K562 (cell line): Measurements from ENCODE around the gene GRIA4. TPM values are rescaled to one million over a fixed set of nuclear protein-coding genes. Genes with fewer than 3 reads are reported as not detected.

ENCODE experiments used
- polyA plus RNA-seq, 8 experiments: library from polyadenylated mRNA; depleted of rRNA in 4 of 8; stranded (reverse) in 5 of 8; unstranded in 3 of 8; fragments of >200 nt; fragmentation: Nextera tagmentation in 2 of 8; fragmentation: Illumina TruSeq in 1 of 8; extraction: Ambion mirVana in 2 of 8; extraction: Trizol in 1 of 8; gene quantifications; 2 replicates each; pipeline versions ENCODE4 v1.2.1 to v1.2.3, GENCODE V29; 2011 to 2014; ENCODE audit warnings: inconsistent platforms in 1 of 8, missing spikeins in 1 of 8
- total RNA-seq, 7 experiments: library from RNA; depleted of rRNA in 6 of 7; stranded (reverse); fragments of >200 nt in 6 of 7; fragmentation: Illumina TruSeq in 2 of 7; extraction: Trizol in 2 of 7; gene quantifications; 2 replicates each; pipeline versions ENCODE4 v1.2.1 to v1.2.3, GENCODE V29; 2011 to 2021; ENCODE audit warnings: low replicate concordance in 1 of 7
- TF ChIP-seq, protein P1 (sequence below): fragments of 450-650 bp; IDR thresholded peaks from 2 replicates; pipeline ENCODE4 v1.6.1; 2016; ENCODE audit warnings: low read depth
- TF ChIP-seq, protein P2 (sequence below): sonication (generic); formaldehyde crosslinking; IDR thresholded peaks from 2 replicates; pipeline ENCODE4 v1.8.1; 2023; ENCODE audit warnings: missing genetic modification reagents, mild to moderate bottlenecking, borderline replicate concordance
- TF ChIP-seq, protein P3 (sequence below): sonication (generic); formaldehyde crosslinking; IDR thresholded peaks from 2 replicates; pipeline ENCODE4 v1.8.1; 2023; ENCODE audit warnings: mild to moderate bottlenecking, missing genetic modification reagents

GRIA4 gene
- total and polyA plus RNA-seq, 9 of the 15 experiments (the other 6 are each of a cell fraction or from before 2014, with no cell fraction given) = not detected

DNA sequence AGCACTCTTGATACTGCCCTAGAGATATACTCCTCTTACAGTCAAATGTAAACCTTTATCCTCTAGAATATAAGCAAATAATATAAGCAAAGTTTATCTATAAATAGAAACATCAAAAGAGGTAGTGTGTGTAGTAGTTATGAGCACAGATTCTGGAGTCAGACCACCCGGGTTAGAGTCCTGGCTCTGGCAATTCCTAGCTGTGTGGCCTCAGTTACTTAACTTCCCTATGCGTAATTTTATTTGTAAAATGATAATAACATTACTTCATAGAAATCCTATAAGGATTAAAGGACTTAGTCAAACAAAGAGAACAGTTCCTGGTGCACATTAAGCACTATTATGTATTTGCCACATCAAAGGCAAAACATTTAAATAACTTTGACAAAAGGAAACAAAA lies 405.2 kb downstream of the GRIA4 start (continued):
- TF ChIP-seq, protein P1, sequence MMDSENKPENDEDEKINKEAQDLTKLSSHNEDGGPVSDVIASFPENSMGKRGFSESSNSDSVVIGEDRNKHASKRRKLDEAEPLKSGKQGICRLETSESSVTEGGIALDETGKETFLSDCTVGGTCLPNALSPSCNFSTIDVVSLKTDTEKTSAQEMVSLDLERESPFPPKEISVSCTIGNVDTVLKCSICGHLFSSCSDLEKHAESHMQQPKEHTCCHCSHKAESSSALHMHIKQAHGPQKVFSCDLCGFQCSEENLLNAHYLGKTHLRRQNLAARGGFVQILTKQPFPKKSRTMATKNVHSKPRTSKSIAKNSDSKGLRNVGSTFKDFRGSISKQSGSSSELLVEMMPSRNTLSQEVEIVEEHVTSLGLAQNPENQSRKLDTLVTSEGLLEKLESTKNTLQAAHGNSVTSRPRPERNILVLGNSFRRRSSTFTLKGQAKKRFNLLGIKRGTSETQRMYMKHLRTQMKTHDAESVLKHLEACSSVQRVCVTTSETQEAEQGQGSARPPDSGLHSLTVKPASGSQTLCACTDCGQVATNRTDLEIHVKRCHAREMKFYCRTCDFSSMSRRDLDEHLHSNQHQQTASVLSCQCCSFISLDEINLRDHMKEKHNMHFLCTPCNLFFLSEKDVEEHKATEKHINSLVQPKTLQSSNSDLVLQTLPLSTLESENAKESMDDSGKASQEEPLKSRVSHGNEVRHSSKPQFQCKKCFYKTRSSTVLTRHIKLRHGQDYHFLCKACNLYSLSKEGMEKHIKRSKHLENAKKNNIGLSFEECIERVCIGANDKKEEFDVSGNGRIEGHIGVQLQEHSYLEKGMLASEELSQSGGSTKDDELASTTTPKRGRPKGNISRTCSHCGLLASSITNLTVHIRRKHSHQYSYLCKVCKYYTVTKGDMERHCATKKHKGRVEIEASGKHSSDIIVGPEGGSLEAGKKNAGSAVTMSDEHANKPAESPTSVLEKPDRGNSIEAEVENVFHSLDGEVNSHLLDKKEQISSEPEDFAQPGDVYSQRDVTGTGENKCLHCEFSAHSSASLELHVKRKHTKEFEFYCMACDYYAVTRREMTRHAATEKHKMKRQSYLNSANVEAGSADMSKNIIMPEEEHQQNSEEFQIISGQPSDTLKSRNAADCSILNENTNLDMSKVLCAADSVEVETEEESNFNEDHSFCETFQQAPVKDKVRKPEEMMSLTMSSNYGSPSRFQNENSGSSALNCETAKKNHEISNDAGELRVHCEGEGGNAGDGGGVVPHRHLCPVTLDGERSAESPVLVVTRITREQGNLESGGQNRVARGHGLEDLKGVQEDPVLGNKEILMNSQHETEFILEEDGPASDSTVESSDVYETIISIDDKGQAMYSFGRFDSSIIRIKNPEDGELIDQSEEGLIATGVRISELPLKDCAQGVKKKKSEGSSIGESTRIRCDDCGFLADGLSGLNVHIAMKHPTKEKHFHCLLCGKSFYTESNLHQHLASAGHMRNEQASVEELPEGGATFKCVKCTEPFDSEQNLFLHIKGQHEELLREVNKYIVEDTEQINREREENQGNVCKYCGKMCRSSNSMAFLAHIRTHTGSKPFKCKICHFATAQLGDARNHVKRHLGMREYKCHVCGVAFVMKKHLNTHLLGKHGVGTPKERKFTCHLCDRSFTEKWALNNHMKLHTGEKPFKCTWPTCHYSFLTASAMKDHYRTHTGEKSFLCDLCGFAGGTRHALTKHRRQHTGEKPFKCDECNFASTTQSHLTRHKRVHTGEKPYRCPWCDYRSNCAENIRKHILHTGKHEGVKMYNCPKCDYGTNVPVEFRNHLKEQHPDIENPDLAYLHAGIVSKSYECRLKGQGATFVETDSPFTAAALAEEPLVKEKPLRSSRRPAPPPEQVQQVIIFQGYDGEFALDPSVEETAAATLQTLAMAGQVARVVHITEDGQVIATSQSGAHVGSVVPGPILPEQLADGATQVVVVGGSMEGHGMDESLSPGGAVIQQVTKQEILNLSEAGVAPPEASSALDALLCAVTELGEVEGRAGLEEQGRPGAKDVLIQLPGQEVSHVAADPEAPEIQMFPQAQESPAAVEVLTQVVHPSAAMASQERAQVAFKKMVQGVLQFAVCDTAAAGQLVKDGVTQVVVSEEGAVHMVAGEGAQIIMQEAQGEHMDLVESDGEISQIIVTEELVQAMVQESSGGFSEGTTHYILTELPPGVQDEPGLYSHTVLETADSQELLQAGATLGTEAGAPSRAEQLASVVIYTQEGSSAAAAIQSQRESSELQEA = no peak
- TF ChIP-seq, protein P2, sequence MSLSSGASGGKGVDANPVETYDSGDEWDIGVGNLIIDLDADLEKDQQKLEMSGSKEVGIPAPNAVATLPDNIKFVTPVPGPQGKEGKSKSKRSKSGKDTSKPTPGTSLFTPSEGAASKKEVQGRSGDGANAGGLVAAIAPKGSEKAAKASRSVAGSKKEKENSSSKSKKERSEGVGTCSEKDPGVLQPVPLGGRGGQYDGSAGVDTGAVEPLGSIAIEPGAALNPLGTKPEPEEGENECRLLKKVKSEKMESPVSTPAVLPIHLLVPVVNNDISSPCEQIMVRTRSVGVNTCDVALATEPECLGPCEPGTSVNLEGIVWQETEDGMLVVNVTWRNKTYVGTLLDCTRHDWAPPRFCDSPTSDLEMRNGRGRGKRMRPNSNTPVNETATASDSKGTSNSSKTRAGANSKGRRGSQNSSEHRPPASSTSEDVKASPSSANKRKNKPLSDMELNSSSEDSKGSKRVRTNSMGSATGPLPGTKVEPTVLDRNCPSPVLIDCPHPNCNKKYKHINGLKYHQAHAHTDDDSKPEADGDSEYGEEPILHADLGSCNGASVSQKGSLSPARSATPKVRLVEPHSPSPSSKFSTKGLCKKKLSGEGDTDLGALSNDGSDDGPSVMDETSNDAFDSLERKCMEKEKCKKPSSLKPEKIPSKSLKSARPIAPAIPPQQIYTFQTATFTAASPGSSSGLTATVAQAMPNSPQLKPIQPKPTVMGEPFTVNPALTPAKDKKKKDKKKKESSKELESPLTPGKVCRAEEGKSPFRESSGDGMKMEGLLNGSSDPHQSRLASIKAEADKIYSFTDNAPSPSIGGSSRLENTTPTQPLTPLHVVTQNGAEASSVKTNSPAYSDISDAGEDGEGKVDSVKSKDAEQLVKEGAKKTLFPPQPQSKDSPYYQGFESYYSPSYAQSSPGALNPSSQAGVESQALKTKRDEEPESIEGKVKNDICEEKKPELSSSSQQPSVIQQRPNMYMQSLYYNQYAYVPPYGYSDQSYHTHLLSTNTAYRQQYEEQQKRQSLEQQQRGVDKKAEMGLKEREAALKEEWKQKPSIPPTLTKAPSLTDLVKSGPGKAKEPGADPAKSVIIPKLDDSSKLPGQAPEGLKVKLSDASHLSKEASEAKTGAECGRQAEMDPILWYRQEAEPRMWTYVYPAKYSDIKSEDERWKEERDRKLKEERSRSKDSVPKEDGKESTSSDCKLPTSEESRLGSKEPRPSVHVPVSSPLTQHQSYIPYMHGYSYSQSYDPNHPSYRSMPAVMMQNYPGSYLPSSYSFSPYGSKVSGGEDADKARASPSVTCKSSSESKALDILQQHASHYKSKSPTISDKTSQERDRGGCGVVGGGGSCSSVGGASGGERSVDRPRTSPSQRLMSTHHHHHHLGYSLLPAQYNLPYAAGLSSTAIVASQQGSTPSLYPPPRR (CRISPR knock-in tag) = no peak
- TF ChIP-seq, protein P3, sequence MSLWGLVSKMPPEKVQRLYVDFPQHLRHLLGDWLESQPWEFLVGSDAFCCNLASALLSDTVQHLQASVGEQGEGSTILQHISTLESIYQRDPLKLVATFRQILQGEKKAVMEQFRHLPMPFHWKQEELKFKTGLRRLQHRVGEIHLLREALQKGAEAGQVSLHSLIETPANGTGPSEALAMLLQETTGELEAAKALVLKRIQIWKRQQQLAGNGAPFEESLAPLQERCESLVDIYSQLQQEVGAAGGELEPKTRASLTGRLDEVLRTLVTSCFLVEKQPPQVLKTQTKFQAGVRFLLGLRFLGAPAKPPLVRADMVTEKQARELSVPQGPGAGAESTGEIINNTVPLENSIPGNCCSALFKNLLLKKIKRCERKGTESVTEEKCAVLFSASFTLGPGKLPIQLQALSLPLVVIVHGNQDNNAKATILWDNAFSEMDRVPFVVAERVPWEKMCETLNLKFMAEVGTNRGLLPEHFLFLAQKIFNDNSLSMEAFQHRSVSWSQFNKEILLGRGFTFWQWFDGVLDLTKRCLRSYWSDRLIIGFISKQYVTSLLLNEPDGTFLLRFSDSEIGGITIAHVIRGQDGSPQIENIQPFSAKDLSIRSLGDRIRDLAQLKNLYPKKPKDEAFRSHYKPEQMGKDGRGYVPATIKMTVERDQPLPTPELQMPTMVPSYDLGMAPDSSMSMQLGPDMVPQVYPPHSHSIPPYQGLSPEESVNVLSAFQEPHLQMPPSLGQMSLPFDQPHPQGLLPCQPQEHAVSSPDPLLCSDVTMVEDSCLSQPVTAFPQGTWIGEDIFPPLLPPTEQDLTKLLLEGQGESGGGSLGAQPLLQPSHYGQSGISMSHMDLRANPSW (CRISPR knock-in tag) = no peak
- TF ChIP-seq, all 486 proteins: peak for 0
